ENCODE data around the gene RHOG.

RHOG gene

GRCh38 chr11:3830730-3831129 lies 10.0 kb downstream of the RHOG start:
- Histone ChIP-seq H3K9me2 (replicated peaks; ENCODE audit: insufficient read depth, low read length) (no peaks in the 10 kb centered on the region), H3K4me1 (ENCODE audit: low read length) (no peaks in the 10 kb centered on the region), H2AFZ (ENCODE audit: low read length) (no peak overlapping the region), H3F3A (ENCODE audit: insufficient read depth, low read length) (no peaks in the 10 kb centered on the region), H3K36me3 (replicated peaks; ENCODE audit: insufficient read depth, low read length) (0 out of 2 replicates have a peak, but pooled peaks cover 4% of the 10 kb centered on the region), H3K9ac (ENCODE audit: low read length) (no peak overlapping the region), H4K20me1 (ENCODE audit: insufficient read depth, low read length) (0 out of 2 replicates have a peak, but pooled peaks cover 6% of the 10 kb centered on the region), H3K27ac (ENCODE audit: low read length) (no peak overlapping the region), H3K27me3 (replicated peaks; ENCODE audit: insufficient read depth, low read length) (no peaks in the 10 kb centered on the region), H3K79me2 (ENCODE audit: low read length) (peaks cover 64% of the 10 kb centered on the region), H3K4me3 (ENCODE audit: low read length) (no peak overlapping the region), H3K4me2 (ENCODE audit: low read depth, low read length) (no peak overlapping the region), H3K9me3 (replicated peaks; ENCODE audit: insufficient read depth, low read length) (no peaks in the 10 kb centered on the region)
- no peak for DNase-seq
- TF ChIP-seq EZH2phosphoT487 (IDR thresholded peaks at IDR 0.05; ENCODE audit: low read length) = no peak
- no peak for TF ChIP-seq EZH2 (optimal IDR thresholded peaks at IDR 0.05; ENCODE audit: low read depth, low read length)
- TF ChIP-seq CTCF (IDR thresholded peaks at IDR 0.05; ENCODE audit: low read length) = no peak

GRCh38 chr11:3830088-3830487 lies 10.7 kb downstream of the RHOG start:
- Histone ChIP-seq H3K27me3 (replicated peaks; ENCODE audit: insufficient read depth, low read length) (no peaks in the 10 kb centered on the region), H3K36me3 (replicated peaks; ENCODE audit: insufficient read depth, low read length) (0 out of 2 replicates have a peak, but pooled peaks cover 4% of the 10 kb centered on the region), H3K27ac (ENCODE audit: low read length) (no peak overlapping the region), H3K9me3 (replicated peaks; ENCODE audit: insufficient read depth, low read length) (no peaks in the 10 kb centered on the region), H3K79me2 (ENCODE audit: low read length) (peaks cover 58% of the 10 kb centered on the region), H3K4me2 (ENCODE audit: low read depth, low read length) (no peak overlapping the region), H3K9ac (ENCODE audit: low read length) (no peak overlapping the region), H4K20me1 (ENCODE audit: insufficient read depth, low read length) (0 out of 2 replicates have a peak, but pooled peaks cover 6% of the 10 kb centered on the region), H3F3A (ENCODE audit: insufficient read depth, low read length) (no peaks in the 10 kb centered on the region), H3K9me2 (replicated peaks; ENCODE audit: insufficient read depth, low read length) (no peaks in the 10 kb centered on the region), H3K4me3 (ENCODE audit: low read length) (no peak overlapping the region), H2AFZ (ENCODE audit: low read length) (no peak overlapping the region), H3K4me1 (ENCODE audit: low read length) (no peaks in the 10 kb centered on the region)
- TF ChIP-seq EZH2 (optimal IDR thresholded peaks at IDR 0.05; ENCODE audit: low read depth, low read length) (no peak), CTCF (IDR thresholded peaks at IDR 0.05; ENCODE audit: low read length) (no peak), EZH2phosphoT487 (IDR thresholded peaks at IDR 0.05; ENCODE audit: low read length) (no peak)
- DNase-seq = no peak

DNA sequence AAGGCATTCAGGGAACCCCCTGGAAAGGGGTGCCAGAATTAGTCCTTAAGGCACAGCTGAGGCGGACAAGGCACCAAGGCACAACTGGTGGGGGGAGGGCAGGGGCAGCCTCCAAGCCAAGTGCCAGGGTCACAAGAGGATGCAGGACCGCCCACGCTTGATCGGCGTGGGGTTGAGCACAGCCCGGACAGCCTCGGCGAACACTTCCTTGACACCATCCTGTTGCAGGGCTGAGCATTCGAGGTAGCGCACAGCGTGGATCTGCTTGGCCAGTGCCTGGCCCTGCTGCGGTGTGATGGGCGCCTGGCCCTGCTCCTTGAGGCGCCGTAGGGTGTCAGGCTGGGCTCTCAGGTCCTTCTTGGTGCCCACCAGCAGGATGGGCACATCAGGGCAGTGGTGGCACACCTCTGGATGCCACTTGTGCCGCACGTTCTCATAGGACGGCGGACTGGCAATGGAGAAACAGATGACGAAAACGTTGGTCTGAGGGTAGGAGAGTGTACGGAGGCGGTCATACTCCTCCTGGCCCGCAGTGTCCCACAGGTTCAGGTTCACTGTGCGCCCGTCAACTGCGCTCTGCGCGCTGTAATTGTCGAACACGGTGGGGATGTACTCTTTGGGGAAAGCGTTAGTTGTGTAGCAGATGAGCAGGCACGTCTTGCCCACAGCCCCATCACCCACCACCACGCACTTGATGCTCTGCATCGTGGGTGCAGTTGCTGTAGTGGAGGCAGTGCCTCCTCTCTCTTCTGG lies 13.1 kb downstream of the RHOG start:
- no peak overlapping the region for H3K27ac ChIP-seq (ENCODE audit: low read length)
- H3K27me3 ChIP-seq (replicated peaks; ENCODE audit: insufficient read depth, low read length) = no peaks in the 10 kb centered on the region
- H3K79me2 ChIP-seq (ENCODE audit: low read length) = peaks cover 33% of the 10 kb centered on the region
- no peak overlapping the region for H3K4me2 ChIP-seq (ENCODE audit: low read depth, low read length)
- H3K9ac ChIP-seq (ENCODE audit: low read length) = no peak overlapping the region
- no peaks in the 10 kb centered on the region for H3F3A ChIP-seq (ENCODE audit: insufficient read depth, low read length)
- no peaks in the 10 kb centered on the region for H3K4me1 ChIP-seq (ENCODE audit: low read length)
- H3K4me3 ChIP-seq (ENCODE audit: low read length) = no peak overlapping the region
- 0 out of 2 replicates have a peak, but pooled peaks cover 4% of the 10 kb centered on the region for H4K20me1 ChIP-seq (ENCODE audit: insufficient read depth, low read length)
- no peak overlapping the region for H2AFZ ChIP-seq (ENCODE audit: low read length)
- TF ChIP-seq EZH2phosphoT487 (IDR thresholded peaks at IDR 0.05; ENCODE audit: low read length) = no peak
- no peak for TF ChIP-seq CTCF (IDR thresholded peaks at IDR 0.05; ENCODE audit: low read length)
- TF ChIP-seq EZH2 (optimal IDR thresholded peaks at IDR 0.05; ENCODE audit: low read depth, low read length) = no peak
- no peaks in the 10 kb centered on the region for H3K9me2 ChIP-seq (replicated peaks; ENCODE audit: insufficient read depth, low read length)
- 0 out of 2 replicates have a peak, but pooled peaks cover 4% of the 10 kb centered on the region for H3K36me3 ChIP-seq (replicated peaks; ENCODE audit: insufficient read depth, low read length)
- H3K9me3 ChIP-seq (replicated peaks; ENCODE audit: insufficient read depth, low read length) = no peaks in the 10 kb centered on the region
- no peak for DNase-seq

All from MM.1S (cell line).